ENCODE data around the gene NECAB3. TPM values are rescaled to one million over a fixed set of nuclear protein-coding genes. Genes with fewer than 3 reads are reported as not detected.

Gene NECAB3
- total RNA-seq, 4 donors from 2014 or later: 34.1 to 43.4 (median 39.9) TPM

GRCh38 chr20:33664085-33664761, 10.0 kb downstream of the NECAB3 start:
- WGBS: 68% methylated on average over 4 of the region's 9 CpGs
- intact Hi-C loops (cut with DNase I): no loop called here

DNA sequence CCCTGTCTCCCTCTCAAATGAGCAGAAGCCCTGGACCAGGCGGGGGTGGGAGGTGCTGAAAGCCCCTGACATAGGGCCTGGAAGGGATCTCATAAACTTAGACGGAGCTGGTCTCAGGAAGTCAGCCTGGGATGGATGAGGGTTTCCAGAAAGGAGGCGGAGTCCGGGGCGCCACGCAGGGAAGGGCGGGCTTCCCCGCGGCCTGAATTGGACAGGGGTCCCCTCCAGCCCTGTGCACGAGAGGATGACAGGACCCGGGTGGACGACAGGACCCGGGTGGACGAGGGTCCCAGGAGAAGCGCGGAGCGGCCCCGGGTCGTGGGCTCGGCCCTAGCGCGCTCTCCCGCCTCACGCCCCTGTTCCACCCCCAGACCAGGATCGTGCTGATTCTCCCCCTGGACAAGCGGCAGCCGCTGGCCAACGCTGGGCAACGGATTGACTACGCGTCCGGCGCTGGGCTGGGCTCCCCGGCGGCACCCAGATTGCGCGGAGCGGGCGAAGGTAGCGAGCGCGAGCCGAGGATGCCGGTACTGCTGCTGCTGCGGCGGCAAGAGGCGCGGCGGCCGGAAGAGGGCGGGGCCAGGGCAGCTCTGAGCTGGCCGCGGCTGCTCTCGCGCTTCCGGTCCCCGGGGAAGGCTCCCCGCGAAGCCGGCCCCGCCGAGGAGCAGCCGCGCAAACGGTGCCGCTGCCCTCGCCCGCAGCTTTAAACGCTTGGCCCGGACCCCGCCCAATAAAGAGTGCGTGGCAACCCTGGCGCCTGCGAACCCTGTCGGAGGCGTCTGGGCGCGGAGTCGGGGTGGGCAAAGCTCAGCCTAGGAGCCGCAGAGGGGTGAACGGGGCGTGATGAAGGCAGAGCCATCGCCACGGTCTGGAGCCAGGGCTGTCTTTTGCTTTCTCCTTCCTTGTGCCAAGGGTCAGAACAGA, 10.8 kb downstream of the NECAB3 start:
- intact Hi-C loops (cut with DNase I): no loop called here
- H3K27ac ChIP-seq (replicated peaks in 1 of 4): peak overlapping the region; percentile 87 to 96 (median 92)
- DNase-seq (ENCODE audit: extremely low spot score): no peak
- no peaks in the 10 kb centered on the region for H3K27me3 ChIP-seq
- 0% methylated on average over 11 of the region's 84 CpGs for WGBS
- H3K36me3 ChIP-seq: peaks cover 0 to 23% (median 19%) of the 10 kb centered on the region in 4 donors
- no peaks in the 10 kb centered on the region for H3K9me3 ChIP-seq
- peaks cover 40 to 53% (median 49%) of the 10 kb centered on the region in 4 donors for H3K4me1 ChIP-seq
- TF ChIP-seq POLR2AphosphoS5 (IDR thresholded peaks at IDR 0.05) (peak; percentile 60 to 85), POLR2A (IDR thresholded peaks at IDR 0.05; ENCODE audit: low read depth) (peak; percentile 35), EP300 (IDR thresholded peaks at IDR 0.05) (no peak)
- TF ChIP-seq, protein P1, sequence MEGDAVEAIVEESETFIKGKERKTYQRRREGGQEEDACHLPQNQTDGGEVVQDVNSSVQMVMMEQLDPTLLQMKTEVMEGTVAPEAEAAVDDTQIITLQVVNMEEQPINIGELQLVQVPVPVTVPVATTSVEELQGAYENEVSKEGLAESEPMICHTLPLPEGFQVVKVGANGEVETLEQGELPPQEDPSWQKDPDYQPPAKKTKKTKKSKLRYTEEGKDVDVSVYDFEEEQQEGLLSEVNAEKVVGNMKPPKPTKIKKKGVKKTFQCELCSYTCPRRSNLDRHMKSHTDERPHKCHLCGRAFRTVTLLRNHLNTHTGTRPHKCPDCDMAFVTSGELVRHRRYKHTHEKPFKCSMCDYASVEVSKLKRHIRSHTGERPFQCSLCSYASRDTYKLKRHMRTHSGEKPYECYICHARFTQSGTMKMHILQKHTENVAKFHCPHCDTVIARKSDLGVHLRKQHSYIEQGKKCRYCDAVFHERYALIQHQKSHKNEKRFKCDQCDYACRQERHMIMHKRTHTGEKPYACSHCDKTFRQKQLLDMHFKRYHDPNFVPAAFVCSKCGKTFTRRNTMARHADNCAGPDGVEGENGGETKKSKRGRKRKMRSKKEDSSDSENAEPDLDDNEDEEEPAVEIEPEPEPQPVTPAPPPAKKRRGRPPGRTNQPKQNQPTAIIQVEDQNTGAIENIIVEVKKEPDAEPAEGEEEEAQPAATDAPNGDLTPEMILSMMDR (IDR thresholded peaks at IDR 0.05): peak in 2 of 3 experiments; percentile 7 to 14
- H3K4me3 ChIP-seq: peak overlapping the region; percentile 75 to 94 (median 82)

More at GRCh38 chr20:33664085-33664761, 10.0 kb downstream of the NECAB3 start:
- Histone ChIP-seq H3K4me1 (peaks cover 40 to 57% (median 51%) of the 10 kb centered on the region in 4 donors), H3K36me3 (peaks cover 0 to 21% (median 18%) of the 10 kb centered on the region in 4 donors), H3K27me3 (no peaks in the 10 kb centered on the region), H3K4me3 (peak overlapping the region; percentile 75 to 94 (median 82)), H3K9me3 (no peaks in the 10 kb centered on the region), H3K27ac (replicated peaks in 1 of 4) (peak overlapping the region; percentile 87 to 96 (median 92))
- DNase-seq (ENCODE audit: extremely low spot score): no peak
- TF ChIP-seq POLR2AphosphoS5 (IDR thresholded peaks at IDR 0.05) (no peak), EP300 (IDR thresholded peaks at IDR 0.05) (no peak), POLR2A (IDR thresholded peaks at IDR 0.05; ENCODE audit: low read depth) (no peak)
- TF ChIP-seq, protein P1 (IDR thresholded peaks at IDR 0.05): no peak

GRCh38 chr20:33662172-33662571, 12.1 kb downstream of the NECAB3 start, which contains the start of gene C20orf144:
Gene C20orf144 (plus strand): TSS chr20:33662327. CDS start chr20:33662346, 19 bp downstream.
- peaks cover 11 to 36% (median 32%) of the 10 kb centered on the region in 4 donors for H3K36me3 ChIP-seq
- 97% methylated on average over 10 of the region's 10 CpGs for WGBS
- DNase-seq (ENCODE audit: extremely low spot score): no peak
- intact Hi-C loops (cut with DNase I): no loop called here
- H3K27me3 ChIP-seq: no peaks in the 10 kb centered on the region
- TF ChIP-seq POLR2AphosphoS5 (IDR thresholded peaks at IDR 0.05) (no peak), POLR2A (IDR thresholded peaks at IDR 0.05; ENCODE audit: low read depth) (no peak), EP300 (IDR thresholded peaks at IDR 0.05) (no peak)
- TF ChIP-seq, protein P1 (IDR thresholded peaks at IDR 0.05): no peak
- peak within 1 kb of the TSS; percentile 75 to 94 (median 82) for H3K4me3 ChIP-seq
- no peaks in the 10 kb centered on the region for H3K9me3 ChIP-seq
- H3K4me1 ChIP-seq: peaks cover 29 to 40% (median 36%) of the 10 kb centered on the region in 4 donors
- peak within 1 kb of the TSS; percentile 87 to 96 (median 92) for H3K27ac ChIP-seq (replicated peaks in 1 of 4)

DNA sequence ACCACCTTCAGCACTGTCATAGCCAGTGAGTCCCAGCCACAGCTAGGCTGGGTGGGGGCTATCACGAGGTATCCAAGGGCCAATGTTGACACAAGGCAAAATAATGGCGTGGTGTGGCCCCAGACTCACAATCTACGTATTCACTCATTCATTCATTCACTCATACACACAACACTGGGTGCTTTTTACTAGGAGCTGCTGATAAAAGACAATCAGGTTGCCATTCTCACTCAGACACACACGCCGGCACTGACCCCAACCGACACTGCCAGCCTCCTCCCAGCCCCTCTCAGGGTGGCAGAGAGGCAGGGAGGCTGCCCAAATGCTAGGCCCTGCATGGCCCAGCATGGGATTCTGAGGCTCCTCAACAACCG, 13.6 kb downstream of the NECAB3 start:
- Histone ChIP-seq H3K27me3 (no peaks in the 10 kb centered on the region), H3K4me1 (peaks cover 19 to 28% (median 23%) of the 10 kb centered on the region in 4 donors), H3K9me3 (no peaks in the 10 kb centered on the region), H3K4me3 (no peak overlapping the region), H3K36me3 (peaks cover 12 to 47% (median 38%) of the 10 kb centered on the region in 4 donors), H3K27ac (replicated peaks in 1 of 4) (no peak overlapping the region)
- WGBS: 90% methylated on average over 7 of the region's 7 CpGs
- intact Hi-C loops (cut with DNase I): no loop called here
- TF ChIP-seq EP300 (IDR thresholded peaks at IDR 0.05): no peak
- TF ChIP-seq, protein P1 (IDR thresholded peaks at IDR 0.05): no peak
- DNase-seq (ENCODE audit: extremely low spot score): no peak
